GM21367 (cell line): ENCODE data around the gene EIF4H.
"Not testable (repeated sequence)": the region's sequence is repeated elsewhere in the genome, so short reads cannot be mapped to it uniquely, and the experiment has no call there.

Source experiments
- ATAC-seq: cut with Tn5 transposase; IDR thresholded peaks from one replicate; pipeline ENCODE4 v1.9.1; 2021; ENCODE audit not compliant: unreplicated experiment

The EIF4H gene

DNA sequence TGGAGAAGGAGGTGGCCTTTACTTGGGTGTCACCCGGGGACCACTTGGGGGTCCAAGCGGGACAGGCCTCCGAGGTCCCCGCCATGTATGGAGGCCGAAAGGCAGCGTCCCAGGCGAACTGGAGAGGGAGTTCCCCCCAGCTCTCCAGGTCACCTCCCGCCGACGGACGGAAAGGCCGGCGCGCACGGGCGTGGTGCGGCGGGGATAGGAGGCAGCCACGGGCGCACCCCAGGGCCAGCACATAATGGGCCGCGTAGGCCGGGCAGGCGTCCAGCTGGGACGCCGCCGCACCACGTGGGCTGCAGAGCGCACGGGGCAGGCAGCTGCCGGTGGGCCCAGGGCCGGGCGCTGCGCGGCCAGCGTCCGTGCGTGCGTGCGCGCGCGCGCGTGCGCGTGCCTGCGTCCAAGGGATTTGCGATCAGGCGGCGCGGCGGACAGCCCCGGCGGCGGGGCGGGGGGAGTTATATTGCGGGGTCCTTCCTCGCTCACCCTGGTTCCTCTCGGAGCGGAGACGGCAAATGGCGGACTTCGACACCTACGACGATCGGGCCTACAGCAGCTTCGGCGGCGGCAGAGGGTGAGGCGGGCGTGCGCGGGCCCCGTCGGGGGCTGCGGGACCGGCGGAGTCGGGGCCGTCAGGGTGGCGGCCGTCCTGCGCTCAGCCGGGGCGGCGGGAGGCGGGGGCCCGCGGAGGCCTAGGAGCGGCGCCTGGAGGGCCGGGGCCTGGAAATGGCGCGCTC is at the start of gene EIF4H:
TSS of gene EIF4H (plus strand) at position 491 of the 740 bp plus-strand sequence. CDS start at position 519, 28 bp downstream.
- peak; percentile 73 for ATAC-seq

DNA sequence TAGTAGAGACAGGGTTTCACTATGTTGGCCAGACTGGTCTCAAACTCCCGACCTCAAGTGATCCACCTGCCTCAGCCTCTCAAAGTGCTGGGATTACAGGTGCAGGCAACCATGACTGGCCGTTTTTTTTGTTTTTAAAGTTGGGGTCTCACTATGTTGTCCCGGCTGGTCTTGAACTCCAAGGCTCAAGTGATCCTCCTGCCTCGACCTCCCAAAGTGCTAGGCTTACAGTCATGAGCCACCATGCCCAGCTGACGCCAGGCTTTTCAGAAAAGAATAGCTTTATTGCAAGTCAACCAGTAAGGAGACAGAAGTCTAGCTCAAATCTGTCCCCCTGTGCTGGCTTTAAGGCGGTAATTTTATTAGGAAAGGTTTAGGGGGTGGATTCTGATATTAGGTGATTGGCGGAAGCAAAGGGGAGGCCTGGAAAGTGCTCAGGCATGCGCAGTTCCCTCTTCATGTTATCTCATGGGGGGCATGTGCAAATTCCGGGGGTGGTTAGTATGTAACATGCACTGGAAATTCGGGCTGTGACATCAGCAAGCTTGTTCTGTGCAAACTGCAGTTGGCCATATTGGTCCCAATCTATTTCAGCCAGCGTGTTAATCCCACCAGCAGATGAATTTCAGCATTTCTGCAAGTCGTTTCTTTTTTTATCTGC is 47.8 kb upstream of the EIF4H start:
- no peak for ATAC-seq

DNA sequence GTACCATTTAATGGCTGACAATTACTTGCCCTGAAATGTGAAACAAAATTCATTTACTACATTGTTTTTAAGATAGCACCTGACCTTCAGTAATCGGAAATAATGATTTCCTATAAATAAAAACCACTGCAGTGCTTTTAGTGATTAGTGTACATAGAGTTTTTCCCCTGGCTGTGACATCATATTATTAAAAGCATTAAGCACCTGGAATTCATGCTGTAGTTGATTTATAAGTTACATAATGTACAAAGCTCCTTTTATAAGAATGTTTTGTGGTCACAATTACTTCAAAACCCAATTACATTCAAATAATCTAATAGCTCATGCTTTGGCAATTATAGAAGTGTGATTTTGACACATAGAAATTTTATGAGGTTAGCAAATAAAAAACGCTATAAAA is 44.3 kb upstream of the EIF4H start:
- no peak for ATAC-seq

DNA sequence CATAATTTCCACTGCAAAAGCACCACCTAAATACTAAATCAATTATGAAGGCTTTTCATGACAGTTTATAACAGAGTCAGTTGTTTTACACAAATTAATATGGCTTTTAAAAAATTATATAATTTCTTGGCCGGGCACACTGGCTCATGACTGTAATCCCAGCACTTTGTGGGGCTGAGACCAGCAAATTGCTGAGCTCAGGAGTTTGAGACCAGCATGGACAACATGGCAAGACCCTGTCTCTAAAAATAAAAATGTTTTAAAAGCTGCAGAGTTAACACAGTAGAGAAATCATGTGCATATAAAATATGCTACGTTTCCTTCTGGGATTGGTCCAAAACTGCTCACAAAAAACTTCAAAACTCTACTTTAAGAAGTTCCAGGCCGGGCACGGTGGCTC is 43.6 kb upstream of the EIF4H start:
- ATAC-seq: no peak

DNA sequence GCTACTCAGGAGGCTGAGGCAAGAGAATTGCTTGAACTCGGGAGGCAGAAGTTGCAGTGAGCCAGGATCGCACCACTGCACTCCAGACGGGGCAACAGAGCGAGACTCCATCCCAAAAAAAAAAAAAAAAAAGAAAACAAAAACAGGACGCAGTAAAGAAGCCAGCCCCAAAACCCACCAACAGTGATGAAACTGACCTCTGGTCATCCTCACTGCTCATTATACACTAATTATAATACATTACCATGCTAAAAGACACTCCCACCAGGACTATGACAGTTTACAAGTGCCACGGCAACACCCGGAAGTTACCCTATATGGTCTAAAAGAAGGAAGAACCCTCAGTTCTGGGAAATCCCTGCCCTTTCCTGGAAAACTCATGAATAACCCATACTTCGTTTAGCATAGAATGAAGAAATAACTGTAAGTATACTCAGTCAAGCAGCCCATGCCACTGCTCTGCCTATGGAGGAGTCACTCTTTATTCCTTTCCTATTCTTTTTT is 40.0 kb upstream of the EIF4H start:
- no peak for ATAC-seq

DNA sequence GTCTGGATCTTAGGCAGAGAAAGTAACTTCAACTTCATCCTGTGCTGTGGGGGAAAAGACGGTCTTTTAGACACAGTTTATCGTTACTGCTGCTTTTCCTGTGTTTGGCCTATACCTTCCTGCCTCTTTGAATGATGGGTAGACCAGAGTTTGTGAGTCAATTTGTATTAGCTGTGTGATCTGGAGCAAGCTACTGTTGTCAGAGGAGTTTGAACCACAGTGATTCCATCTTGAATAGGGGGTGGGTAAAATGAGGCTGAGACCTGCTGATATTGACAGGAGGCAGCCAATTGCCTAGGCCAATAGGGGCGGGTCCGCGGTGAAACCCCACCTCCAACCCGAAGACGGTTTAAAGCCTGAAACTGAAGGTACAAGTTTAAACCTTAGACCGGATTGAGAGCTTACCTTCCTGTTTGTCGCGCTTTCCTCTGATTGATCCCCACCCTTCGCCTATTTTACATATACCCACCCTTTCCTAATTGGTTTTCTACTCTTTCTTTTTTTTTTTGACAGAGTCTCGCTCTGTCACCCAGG is 35.8 kb upstream of the EIF4H start:
- ATAC-seq: no peak

DNA sequence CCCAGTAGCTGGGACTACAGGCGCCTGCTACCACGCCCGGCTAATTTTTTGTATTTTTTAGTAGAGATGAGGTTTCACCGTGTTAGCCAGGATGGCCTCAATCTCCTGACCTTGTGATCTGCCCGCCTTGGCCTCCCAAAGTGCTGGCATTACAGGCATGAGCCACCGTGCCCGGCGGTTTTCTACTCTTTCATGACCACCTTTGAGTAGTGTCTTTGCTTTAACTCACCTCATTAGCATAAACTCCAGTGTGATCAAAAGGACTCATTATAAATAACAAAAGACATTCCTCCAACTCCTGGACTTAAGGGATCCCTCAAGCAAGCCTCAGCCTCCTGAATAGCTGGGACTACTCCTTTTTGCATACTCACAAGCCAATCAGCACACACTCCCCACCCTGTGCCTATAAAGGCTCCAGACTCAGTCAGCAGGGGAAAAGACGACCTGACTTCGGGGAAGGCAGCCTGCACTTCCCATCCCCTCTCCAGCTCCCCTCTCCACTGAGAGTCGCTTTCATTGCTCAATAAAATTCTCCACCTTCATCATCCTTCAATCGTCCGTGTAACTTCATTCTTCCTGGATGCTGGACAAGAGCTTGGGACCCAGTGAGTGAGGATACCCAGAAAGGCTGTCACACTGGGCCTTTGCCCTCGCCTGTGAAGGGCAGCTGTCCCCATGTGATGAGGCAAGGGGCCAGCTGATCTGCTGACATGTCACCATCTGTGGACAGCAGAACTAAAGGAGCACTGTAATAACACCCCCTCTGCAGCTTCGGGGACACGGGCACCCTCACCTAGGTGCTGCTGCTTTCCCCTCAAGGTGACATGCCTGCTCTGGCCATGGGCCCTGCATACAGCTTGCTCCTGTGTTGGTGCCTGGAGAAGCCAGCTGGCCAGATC is 35.0 kb upstream of the EIF4H start:
- no peak for ATAC-seq

DNA sequence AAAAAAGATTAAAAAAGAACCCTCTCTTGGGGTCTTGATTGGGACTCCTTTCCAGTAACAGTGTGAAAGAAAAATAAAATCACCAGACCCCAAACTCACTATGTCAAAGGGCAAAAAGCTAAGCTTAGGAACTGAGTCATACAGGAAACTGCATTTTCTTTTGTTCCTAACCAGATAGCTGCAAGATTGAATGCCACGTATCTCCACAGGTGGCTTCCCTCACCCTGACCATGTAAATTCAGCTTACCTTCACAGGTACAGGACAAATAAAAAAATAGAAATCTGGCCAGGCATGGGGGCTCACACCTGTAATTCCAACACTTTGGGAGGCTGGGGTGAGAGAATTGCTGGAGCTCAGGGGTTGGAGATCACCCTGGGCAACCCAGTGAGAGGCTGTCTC is 32.5 kb upstream of the EIF4H start:
- ATAC-seq: no peak

DNA sequence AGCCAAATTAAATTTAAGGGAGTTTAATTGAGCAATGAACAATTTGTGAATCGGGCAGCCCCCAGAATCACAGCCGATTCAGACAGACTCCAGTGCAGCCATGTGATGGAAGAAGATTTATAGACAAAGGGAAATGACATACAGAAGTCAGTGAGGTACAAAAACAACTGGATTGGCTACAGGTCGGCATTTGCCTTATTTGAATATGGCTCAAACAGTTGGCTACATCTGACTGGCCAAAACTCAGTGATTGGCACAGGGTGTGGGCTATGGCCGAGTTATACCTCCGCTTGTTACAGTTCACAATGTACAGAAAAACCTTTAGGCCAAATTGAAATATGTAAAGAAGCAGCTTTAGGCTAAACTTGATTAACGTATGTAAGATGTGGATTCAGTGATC is 30.8 kb upstream of the EIF4H start:
- no peak for ATAC-seq

DNA sequence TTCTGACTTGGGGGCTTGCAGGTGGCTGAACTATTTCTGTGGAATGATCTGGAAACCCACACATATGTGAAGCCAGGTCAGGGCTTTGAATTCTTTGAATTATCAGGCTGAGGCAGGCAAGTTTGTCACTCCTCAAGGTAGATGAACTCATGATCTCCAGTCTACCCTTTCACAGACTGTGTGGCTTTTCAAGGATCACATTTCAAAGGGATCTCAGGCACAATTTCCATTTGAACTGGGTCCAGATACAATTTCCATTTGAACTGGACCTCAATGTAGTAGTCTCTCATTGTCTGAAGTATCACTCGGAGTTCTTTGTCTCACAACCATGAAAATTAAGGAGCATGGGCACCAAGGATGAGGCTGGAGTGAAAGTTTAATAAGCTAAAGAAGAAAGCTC is 25.7 kb upstream of the EIF4H start:
- no peak for ATAC-seq

DNA sequence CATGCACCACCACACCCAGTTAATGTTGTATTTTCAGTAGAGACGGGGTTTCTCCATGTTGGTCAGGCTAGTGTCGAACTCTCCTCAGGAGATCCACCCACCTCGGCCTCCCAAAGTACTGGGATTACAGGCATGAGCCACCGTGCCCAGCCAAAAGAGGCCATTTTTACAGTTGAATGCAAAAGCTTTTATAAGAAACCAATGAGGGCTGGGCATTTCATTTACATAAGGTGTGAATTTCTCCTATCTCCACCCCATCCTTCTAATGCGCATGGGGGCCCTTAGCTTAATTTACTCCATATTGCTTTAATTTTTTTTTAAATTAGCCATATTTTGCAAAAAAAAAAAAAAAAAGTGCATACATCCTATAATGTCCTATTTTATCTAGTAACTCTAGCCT is 25.1 kb upstream of the EIF4H start:
- no peak for ATAC-seq

DNA sequence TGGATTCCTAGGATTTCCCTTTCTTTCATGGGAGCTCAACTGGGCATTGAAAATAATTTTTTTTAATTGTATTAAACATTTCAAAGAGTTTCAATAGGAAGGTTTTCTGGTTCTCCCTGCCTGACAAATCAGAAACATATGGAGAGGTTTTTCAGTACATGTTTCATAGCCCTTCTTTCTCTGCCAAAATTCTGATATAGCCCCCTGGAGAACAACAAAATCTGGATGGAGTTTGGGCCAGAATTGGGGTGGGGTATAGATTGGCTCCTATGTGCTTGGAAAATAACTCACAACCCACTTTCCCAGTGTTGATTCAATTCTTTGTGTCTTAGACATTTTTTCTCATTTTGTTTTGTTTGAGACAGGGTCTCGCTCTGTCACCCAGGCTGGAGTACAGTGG is 24.6 kb upstream of the EIF4H start:
- ATAC-seq: no peak

DNA sequence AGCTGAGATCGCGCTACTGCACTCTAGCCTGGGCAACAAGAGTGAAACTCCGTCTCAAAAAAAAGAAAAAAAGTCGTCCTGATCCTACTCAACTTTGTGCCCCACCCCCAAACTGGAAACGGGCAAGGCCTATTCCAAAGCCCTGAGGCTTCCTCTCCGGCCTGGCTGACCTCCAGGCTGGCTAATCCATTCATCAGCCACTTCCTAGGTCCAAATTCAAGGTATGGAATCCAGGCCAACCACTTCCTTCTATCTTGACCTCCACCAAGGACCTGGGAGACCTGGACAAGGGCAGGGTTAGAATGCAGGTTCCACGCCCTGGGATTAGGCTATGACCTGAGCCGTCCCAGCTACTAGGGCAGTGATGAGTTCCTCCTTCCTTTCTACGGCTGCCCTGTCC is 20.4 kb upstream of the EIF4H start:
- no peak for ATAC-seq

DNA sequence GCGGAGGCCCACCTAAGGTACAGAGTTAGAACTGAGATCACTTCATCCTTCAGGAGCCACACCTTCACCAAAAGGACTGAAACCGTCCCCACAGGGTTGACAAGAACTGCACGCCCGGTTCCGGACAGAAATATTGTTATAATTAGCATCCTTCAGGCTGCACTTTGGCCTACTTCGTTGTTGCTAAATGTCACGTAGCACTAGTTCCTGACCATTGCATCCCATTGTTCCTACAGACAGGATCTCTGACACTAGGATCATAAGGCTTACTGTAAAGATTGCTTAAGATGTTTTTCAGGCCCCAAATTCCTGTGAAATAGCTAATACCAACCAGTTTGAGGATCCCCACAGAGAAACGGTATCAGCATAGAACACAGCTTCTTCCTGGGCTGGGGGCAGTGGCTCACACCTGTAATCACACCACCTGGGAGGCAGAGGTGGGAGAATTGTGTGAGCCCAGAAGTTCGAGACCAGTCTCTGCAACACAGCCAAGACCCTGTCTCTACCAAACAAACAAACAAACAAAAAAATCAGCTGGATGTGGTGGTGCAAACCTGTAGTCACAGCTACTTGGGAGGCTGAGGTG is 18.3 kb upstream of the EIF4H start:
- no peak for ATAC-seq

DNA sequence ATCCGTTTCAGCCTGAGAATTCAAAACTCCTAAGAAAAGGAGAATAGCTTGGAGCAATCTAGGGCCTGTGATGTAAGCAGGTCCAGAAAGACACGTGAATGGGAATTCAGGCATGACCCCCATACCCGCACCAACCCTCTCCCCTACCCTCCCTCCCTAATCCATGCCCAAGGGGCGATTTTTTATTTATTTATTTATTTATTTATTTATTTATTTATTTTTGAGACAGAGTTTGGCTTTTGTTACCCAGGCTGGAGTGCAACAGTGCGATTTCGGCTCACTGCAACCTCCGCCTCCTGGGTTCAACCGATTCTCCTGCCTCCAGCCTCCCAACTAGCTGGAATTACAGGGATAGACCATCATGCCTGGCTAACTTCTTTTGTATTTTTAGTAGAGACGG is 16.6 kb upstream of the EIF4H start:
- no peak for ATAC-seq

DNA sequence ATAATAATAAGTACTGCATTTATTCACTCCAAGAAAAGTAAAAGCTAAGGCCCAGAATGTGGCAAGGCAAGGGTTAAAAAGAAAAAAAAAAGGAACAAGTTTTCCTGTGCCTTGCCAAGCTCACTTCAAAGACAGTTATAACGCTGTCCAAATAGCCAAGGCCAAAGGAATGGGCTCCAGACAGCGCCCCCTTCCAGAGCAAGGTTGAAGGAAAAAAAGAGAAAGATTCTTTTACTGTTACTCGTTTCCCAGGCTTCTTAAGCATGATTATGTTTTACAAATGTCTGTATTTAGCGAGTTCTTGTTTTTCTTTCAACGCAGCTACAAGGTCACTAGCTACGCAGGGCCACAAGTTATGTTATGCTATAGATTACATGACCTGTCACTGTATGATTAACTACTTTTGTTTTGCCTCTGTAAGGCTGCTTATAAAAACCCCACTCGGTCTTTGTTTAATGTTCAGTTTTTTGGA is 9.1 kb upstream of the EIF4H start:
- ATAC-seq: no peak

DNA sequence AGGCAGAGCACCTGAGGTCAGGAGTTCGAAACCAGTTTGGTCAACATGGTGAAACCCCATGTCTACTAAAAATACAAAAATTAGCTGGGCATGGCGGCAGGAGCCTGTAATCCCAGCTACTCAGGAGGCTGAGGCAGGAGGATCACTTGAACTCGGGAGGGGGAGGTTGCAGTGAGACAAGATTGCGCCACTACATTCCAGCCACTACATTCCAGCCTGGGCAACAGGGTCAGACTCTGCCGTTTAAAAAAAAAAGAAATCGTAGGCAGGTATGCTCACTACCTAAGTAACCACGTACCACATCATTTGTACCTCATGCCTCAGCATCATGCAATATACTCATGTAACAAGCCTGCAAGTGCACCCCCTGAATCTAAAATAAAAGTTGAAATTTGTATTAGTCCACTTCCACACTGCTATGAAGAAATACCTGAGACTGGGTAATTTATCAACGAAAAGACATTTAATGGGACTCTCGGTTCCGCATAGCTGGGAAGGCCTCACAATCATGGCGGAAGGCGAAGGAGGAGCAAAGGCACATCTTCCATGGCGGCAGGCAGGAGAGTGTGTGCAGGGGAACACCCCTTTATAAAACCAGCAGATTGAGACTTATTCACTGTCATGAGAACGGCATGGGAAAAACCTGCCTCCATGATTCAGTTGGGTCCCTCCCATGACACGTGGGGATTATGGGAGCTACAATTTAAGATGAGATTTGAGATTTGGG is 8.1 kb upstream of the EIF4H start:
- ATAC-seq: no peak

DNA sequence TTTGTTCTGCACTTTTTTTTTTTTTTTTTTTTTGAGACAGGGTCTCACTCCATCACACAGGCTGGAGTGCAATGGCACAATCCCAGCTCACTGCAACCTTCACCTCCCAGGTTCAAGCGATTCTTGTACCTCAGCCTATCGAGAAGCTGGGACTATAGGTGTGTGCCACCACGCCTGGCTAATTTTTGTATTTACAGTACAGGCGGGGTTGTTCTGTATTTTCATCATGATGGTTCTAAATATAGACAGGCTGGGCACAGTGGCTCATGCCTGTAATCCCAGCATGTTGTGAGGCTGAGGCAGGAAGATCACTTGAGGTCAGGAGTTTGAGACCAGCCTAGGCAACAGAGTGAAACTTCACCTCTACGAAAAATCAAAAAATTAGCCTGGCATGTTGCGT is 6.8 kb upstream of the EIF4H start:
- ATAC-seq: not testable (repeated sequence)

DNA sequence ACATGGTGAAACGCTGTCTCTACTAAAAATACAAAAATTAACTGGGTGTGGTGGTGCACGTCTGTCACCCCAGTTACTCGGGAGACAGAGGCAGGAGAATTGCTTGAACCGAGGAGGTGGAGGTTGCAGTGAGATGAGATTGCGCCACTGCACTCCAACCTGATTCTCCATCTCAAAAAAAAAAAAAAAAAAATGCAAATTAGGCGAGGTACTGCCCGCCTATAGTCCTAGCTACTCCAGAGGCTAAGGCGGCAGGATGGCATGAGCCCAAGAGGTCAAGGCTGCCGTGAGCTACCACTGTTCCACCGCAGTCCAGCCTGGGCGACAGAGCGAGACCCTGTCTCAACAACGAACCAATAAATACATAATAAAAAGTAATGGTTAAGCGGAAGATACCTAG is 1.1 kb upstream of the EIF4H start:
- ATAC-seq: no peak

DNA sequence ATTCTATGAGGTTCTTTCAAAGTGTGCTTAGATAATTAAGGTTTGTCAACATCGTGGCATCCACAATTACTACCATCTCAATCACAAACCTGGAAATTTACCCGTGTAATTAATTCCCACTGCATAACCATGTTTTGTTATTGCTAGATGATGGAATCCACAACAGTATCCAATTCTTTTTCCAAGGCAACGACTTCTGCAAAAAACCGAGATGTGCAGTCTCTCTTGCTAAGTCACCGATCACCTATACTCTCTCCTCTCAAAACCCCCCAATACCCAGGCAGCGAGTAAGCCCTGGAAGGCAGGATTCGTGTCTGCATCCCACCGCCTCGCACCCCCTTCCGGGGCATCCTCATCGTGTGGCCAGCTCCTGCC is 678 bp upstream of the EIF4H start:
- no peak for ATAC-seq
